ENCODE measurements around the gene GPC6.

Gene GPC6

GRCh38 chr13:94143624-94144350 lies 917.2 kb downstream of the GPC6 start:
- no peak for DNase-seq

DNA sequence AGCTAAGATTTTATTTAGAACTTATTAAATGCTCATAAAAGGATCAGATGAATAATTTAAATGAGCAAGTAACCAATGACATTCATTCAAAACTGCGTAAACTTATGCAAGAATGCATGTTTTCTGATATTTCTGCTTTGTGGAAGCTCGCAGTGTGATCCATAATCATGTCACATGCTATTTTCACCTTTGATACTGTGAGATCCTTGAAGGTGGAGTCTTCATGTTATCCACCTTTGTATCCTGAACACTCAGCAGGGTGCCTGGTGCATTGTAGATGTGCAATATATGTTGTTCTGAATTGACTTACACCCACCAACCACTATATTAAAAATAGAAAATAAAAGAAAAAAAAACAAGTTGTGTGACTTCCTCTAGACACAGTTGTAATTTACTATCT lies 919.4 kb downstream of the GPC6 start:
- DNase-seq: no peak

- DNase-seq: no peak
Observed at GRCh38 chr13:94153586-94153985, 927.0 kb downstream of the GPC6 start.

DNA sequence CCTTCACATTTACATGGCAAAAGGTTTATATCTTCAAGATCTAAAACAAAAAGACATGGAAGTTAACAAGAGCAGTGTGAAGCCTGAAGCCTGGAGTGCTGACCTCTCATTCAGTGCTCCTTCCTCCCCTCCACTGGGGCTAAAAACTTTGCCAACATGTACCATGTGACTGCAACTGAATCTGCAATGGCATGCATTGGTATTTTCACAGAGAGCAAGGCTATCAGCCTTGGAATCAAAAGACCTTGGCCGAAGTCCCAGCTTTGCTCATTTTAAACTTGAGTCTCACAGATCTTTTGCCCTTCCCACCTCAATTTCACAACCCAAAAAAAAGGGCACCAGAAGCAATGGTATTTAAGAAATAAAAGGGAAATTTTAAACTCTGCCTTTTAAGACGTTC lies 927.8 kb downstream of the GPC6 start:
- DNase-seq: no peak

DNA sequence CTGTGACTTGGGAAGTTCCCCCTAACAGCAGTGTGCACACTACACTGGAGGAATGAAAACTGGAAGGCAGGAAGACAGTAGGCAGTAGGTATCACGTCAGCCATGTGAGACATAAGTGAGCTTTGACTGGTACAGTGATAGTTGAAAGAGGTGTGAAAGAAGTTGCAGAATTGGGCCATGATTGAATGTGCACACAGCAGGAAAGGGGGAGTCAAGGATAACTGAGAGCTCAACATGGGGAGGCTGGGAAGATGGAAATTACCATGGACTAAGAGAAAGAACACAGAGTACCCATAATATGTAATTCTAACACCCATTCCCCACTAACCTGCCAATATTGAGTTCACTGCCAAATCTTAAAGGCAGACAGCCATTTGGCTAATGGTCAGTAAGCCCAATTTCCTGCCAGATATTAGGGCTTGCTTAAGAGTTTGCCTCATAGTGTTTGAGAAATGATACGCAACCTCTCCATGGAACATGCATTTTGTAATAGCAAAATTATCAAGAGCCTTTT lies 931.2 kb downstream of the GPC6 start:
- DNase-seq: no peak

DNA sequence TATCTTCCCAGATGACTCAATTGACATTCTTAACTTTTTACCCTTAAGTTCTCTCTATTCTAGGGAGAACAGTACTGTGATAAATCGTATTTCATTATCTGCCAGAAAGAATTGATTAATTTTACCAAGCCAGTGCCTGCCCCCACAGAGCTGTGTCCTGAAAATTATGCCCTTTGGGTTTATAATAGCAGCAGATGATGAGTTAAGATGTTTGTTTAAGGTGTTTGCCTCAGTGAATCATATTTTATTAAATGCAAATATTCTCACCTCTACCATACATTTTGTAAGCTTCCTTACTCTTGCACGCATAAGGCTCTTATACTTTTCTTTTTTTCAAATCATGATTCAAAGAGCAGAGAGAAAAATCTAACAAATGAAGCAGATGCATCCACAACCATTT lies 934.3 kb downstream of the GPC6 start:
- no peak for DNase-seq

DNA sequence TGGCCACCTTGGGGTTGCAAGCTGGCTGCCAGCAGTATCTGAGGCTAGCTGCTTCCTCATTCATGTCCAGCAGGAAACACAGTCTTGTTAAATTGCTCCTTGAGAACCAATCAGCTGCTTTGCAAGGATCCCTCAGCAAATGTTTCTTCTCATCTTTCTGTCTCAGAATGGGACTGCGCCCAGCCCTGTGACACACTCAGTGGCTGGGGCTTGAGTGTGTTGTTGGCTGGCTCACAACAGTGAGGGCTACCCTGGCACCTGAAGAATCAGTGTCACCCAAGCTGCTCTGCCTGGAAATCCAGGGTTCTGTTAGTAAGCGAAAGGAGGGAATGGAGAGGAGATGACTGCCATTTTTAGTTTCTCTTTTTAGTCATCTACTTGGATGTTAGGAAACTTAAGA lies 935.7 kb downstream of the GPC6 start:
- DNase-seq: no peak

DNA sequence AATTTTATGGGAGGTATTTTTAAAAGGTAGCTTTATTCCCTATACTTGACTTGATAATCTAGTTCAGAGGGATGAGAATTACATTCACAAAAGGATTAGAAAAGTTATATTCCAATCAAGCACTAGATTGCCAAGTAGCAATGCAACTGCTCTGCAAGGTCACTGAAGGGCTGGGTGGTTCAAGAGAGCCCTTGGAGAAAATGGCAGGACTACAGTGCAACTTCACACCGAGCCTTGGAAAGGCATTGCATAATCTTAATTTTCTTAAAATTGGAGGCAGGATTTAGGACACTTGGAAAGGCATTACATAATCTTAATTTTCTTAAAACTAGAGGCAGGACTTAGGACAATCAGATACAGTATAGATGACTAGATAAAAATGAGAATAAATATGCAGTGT lies 936.9 kb downstream of the GPC6 start:
- DNase-seq: no peak

- no peak for DNase-seq
Observed at GRCh38 chr13:94168783-94169453, 942.3 kb downstream of the GPC6 start.

GRCh38 chr13:94169454-94170144 lies 943.0 kb downstream of the GPC6 start:
- no peak for DNase-seq

DNA sequence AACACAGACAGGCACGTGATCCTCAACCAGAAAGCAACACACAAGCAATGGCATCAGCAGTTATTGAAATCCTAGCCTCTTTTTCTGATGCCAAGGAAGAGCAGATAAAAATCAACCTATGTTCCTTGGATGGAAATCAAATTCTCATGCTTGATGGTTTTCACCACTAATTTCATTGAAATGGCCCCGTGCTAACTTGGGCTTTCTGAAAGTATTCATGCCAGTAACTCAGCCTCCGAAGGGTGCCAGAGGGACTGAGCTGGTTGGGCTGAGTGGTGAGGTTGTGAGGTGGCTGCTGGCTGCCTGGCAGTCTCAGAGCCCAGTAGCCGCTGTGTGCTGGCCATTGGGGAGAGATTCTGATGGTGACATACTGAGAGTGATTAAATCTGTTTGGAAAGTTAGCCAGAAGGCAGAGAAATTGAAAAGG lies 943.6 kb downstream of the GPC6 start:
- no peak for DNase-seq

GRCh38 chr13:94172416-94172815 lies 945.8 kb downstream of the GPC6 start:
- DNase-seq: no peak

DNA sequence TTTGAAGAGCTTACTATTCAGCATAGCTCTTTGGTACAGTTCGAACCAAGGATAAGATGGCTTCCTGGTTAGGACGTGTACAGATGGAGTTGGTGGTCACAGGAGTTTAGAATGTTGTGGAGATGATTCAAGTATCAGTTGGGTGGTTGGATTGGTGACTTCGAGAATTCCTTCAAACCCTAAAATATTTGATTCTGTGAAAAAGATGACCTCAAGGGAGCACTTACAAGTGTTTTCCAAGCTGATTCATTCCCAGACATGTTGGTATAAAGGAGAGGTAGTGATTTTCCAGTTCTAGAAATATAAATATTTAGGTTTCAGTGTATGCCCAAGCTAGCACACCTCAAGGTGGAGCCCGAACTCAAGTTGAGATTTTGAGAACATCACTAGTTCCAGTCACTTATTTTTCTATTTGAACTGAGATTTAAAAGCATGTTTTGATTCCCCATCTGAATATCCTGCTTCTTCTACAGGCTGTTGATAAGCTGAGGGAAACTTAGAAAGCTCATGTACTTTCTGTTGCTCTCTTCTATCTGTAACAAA lies 946.8 kb downstream of the GPC6 start:
- DNase-seq: no peak

DNA sequence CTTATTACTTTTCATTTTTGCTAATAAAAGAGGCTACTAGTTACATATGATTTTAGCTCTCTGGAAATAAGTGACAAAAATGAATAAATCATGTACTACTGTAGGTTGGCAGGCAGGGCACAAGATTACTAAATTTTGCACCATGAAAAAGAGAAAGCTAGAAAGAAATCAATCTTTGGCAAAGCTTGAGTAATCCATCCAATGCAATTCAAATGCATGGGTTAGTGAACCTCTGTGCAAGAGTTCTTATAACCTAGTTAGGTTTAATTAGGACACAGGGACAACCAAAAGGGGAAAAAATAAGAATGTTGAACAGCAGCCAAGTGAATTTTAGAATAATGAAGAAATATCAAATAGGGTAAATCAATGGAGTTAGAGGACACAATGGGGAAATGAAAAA lies 947.4 kb downstream of the GPC6 start:
- no peak for DNase-seq

- DNase-seq: no peak
Observed at GRCh38 chr13:94175076-94175475, 948.5 kb downstream of the GPC6 start.

- no peak for DNase-seq
Observed at GRCh38 chr13:94176561-94176960, 950.0 kb downstream of the GPC6 start.

GRCh38 chr13:94177041-94177440 lies 950.4 kb downstream of the GPC6 start:
- DNase-seq: no peak

DNA sequence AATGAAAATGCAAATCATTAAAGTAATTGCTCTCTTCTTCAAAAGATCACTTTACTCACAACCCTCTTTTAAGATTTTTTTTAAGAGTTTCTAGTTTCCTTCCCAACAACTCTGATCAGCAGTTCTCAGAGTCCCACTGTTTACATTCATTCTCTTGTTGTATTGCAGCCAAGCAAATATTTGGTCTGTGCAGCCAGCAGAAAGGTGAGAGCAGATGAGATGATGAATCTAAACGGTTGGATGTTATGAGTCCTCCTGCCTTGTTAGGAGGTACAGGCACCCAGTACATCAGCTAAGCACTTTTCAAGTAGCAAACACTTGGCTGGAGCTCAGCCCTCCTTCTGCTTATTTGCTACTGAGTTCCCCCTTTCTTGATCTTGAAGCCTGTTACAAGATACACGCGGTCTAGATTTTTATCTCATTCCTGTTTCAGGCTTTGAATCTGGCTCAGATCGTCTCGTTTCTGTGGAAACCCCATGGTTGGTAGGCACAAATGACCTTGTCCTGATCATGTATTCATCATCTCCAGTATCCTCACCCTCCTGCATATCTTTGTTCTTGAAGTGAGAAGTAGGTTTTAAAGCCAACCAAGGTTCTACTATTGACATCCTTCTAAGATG lies 952.1 kb downstream of the GPC6 start:
- no peak for DNase-seq

DNA sequence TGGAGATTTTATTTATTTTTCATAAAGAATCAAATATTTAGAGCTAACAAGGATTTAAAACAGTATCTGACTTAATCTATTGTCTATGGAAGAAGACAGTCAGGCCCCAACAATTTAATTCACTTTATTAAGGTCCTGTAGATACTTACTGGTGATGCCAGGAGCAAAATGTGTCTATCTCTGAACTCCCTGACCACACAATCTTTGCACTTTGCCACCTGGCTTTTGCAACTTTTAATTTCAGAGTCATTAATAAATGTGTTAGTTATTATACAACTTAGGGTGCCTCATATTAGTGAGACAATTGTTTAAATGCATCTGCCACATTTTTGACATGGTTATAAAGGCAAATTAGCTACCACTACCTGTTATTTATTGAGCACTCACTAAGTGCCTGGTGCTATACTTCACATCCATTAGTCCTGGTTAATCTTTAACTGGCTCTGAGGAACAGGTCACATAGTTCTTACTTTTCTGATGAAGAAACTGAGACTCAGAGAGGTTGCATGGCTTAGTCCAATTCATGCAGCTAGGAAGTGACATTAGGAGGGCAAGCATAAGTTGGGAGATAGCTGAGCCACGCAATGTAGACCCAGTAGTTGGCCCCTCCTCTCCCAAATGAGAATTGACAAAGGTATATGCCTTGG lies 955.0 kb downstream of the GPC6 start:
- DNase-seq: no peak

- DNase-seq: no peak
Observed at GRCh38 chr13:94182185-94182761, 955.7 kb downstream of the GPC6 start.

- no peak for DNase-seq
Observed at GRCh38 chr13:94186470-94186869, 959.9 kb downstream of the GPC6 start.

DNA sequence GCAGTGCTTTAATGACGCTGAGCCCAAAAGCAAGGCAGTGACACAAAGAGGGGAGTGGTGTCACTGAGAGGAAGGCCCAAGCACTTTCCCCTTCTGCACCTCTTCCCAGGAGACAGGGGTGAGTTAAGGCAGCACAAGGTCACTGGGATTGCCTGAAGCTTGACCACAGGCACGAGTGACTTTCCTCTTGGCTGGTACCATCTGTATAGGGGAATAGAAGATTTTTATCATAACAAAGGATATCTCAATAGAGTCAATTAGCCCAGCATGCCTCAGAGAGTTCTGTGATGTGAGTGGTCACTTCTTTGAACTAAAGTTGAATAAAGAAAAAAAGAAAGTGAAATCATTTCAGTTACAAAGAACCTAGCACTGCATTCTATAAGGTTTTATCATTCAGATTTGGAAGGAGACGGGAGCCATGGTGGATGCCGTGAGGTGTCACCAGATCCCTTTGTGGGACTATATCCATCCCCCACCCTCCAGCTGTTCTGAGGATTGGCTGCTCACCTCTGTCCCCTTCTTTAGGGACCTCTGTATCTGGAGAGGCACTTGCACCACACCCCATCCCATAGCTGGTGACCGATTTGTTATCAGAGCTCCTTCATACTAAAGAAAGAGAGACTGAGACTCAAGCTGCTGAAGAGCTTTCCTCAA lies 961.7 kb downstream of the GPC6 start:
- DNase-seq: no peak
